GM19328 (cell line): ENCODE data around the gene FNDC3B.

Experiments used
- ATAC-seq: cut with Tn5 transposase; IDR thresholded peaks from one replicate; pipeline ENCODE4 v1.9.1; 2021; ENCODE audit warnings: mild to moderate bottlenecking, moderate library complexity; ENCODE audit not compliant: unreplicated experiment

The FNDC3B gene

GRCh38 chr3:172163320-172163719, 123.9 kb downstream of the FNDC3B start:
- no peak for ATAC-seq

DNA sequence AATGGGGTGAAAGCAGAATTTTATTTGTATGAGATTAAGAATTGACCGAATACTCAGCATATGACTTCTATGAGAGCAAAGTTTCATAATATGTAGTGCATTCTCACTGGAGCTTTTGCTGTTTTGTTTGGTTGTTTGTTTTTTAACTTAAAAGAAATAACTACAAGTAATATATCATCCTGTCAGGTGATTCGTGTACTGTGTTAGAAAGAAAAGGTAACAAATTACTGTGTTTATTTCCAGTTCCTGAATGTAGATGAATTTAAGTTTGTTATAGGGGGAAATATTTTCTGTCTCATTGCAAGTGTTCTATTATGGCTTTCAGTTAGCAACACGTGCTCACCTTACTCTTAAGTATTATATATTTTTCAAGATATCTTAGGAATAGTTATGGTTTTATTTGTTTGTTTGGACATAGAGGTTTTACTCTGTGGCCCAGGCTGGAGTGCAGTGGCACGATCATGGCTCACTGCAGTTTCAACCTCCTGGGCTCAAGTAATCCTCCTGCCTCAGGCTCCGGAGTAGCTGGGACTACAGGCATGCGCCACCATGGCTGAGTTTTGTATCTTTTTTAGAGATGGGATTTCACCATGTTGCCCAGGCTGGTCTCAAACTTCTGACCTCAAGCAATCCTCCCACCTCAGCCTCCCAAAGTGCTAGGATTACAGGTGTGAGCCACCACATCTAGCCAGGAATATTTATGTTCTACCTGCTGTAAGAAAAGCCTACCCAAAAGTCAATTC, 125.4 kb downstream of the FNDC3B start:
- ATAC-seq = no peak

- ATAC-seq = no peak
These were observed 126.9 kb downstream of the FNDC3B start for GRCh38 chr3:172166261-172166660.

- no peak for ATAC-seq
These were observed 127.5 kb downstream of the FNDC3B start for GRCh38 chr3:172166890-172167289.

DNA sequence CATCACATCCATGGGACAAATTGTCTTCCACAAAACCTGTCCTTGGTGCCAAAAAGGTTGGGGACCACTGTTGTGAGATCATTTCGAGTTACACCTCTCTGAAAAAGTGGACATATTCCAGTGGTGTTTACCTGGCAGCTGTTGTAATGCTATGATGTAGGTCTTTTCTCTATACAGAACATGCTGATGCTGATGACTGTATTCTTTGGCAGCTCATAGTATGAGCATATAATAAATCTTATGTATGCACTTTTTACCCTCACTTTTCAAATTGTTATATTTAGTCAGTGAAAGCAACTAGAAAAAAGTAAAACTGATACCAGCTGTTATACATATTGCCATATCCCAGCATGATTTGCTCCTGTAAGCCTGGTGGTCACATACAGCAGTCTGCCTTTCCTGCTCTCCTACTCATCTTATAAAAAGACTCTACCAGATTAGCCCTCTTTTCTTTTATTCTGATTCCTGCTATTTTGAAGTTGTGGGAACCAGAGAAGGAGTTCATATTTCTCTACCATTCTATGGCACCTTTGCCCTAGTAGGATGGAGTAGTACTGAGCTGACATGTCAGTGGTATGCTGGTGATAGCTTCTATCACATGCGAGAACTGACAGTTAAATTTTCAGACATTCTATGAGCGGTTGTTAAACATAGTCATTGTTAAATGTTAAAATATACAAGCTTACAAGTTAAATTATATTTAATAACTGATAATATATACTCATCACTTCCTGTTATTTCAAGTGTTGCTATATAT, 128.7 kb downstream of the FNDC3B start:
- no peak for ATAC-seq

GRCh38 chr3:172170073-172170709, 130.8 kb downstream of the FNDC3B start:
- ATAC-seq = no peak

GRCh38 chr3:172170841-172171240, 131.5 kb downstream of the FNDC3B start:
- no peak for ATAC-seq

DNA sequence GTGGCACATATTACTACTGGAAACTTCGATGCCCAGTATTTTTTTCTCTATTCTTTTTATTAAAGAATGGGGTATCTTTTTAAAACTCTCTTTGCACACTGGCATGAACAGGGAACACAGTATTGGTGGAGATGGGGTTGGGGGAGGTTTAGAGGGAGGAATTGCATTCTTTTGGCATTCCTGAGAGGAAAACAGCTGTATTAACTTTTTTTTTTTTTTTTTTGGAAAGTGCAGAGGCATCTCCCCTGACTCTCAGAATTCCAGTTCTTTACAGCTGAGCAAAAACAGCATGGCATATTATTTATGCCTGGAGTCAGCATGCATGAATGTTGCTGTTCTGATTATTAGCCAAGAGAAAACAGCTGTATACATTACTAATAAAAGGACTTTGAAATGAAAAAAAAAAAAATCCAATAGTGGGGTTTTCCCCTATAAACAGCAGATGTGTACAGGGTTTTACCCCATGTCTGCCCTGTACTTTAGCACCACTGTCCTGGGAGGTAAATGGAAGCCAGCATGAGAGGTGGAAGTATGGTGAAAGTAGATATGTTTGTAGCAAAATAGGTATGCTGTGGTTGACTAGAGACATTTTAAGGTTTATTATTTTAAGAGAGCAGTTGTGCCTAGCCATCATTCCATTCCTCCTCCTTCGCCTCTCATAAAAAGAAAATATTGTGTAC, 132.2 kb downstream of the FNDC3B start:
- ATAC-seq = no peak

DNA sequence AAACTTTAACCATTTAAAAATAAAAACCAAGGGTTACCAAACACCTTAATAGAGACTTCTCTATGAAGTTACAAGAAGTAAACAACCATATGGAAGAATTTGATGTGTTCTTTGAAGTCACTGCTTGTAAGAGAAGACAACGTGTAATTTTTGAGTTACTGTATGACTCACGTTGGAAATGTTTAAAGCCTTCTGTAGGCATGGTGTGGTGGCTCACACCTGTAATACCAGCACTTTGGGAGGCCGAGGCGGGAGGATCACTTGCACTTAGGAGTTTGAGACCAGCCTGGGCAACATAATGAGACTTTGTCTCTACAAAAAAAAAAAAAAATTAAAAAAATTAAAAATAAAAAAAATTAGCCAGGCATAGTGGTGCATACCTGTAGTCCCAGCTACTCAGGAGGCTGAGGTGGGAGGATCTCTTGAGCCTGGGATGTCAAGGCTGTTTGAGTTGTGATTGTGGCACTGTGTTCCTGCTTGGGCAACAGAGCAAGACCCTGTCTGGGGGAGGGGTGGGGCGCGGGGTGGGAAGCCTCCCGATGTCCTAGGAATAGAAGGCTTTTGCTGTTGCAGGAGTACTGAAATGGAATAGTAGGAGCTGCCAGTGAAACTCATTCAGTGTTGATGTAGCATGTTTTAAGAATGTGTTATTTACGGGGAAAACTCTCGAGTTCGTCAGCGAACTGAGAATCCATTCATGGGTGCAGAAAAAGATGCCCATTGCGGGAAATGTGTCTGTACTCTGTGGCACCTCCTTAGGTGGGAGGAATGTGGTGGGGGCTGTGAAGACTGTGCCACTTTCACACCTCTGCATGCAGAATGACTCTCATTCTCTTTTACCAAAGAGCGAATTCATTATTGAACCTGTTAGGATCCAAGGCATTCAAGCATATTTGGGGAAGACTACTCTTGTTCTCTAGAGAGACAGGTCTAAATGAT, 134.2 kb downstream of the FNDC3B start:
- ATAC-seq = no peak

GRCh38 chr3:172174513-172175253, 135.3 kb downstream of the FNDC3B start:
- ATAC-seq = no peak

GRCh38 chr3:172175254-172175599, 135.8 kb downstream of the FNDC3B start:
- ATAC-seq = no peak

DNA sequence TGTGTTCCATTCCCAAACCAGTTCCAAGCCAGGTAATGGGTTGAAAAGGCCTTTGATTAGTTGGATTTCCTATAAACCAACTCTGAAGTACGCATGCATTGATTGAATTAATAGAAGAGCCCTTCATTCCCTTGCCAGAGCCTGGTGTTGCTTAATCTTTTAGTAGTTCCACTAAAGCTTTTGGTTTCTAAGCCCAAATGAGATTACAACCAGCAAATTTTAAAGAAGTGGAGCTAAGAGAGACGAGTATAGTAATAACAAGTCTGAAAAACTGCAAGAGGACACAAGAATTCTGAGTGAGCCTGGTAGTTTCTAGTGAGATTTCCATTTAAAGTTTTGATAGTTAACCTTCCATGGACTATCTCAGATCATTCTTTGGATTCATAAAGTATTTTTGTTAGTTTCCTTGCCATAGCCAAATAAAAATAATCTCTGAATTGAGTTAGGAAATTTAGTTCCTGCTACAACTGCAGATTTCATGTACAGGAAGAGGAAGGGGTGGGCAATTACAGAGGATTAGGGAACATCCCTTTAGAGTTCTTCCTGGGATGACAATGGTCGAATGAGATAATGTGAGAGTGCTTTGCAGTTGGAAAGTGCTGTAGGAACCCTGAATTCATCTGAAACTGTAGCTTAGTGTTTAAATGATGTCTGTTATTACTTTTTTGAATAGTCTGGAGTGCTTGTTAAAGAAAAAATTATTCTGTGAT, 136.8 kb downstream of the FNDC3B start:
- no peak for ATAC-seq

DNA sequence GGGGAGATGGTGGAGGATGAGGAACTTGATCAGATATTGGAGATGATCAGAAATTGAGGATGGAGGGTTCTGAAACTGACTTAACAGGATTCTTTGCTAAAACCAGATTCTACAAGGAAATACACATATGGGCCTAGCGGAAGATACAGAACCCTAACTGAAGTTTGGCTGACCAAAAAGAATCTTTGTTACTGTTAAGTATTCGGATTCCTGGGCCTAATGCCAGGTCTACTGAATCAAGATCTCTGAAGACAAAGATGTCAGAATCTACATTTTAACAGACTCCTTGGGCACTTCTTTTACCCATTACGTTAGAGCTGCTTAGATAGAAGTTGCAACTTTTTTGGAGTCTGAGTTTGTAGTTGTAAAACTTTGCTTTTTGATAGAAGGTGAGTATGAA, 137.7 kb downstream of the FNDC3B start:
- ATAC-seq = no peak

- no peak for ATAC-seq
These were observed 138.5 kb downstream of the FNDC3B start for GRCh38 chr3:172177803-172178316.

GRCh38 chr3:172179680-172180399, 140.5 kb downstream of the FNDC3B start:
- no peak for ATAC-seq

- ATAC-seq = no peak
These were observed 141.1 kb downstream of the FNDC3B start for GRCh38 chr3:172180473-172180872.

DNA sequence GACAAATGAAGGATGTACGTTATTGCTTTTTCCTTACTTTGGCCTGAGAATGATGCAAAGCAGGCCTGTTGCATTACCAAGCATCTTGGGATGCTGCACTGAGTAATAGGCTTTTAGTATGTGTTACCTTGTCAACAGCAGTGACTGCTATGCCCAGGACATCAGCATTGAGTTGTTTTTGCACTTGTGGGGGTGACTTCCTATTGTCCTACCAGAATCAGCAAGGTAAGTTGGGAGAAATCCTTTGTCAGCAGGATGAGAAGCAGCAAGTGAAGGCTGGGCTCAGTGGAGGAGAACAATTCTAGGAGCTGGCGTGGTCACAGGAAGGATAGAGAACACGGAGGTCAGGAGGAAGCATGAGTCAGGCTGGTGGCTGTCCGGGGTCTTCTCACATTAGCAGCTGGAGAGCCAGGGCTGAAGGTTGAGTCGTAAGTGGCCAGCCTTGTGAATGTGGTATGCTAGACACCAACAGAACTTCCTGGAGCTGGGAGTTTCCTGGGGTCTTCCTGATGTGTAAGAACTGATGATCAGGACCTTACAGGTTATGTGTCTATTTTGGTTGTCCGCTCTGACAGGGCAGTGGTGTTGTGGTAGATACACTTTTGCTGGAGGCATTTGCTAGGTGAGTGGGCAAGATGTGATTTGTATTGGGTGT, 142.7 kb downstream of the FNDC3B start:
- ATAC-seq = no peak

DNA sequence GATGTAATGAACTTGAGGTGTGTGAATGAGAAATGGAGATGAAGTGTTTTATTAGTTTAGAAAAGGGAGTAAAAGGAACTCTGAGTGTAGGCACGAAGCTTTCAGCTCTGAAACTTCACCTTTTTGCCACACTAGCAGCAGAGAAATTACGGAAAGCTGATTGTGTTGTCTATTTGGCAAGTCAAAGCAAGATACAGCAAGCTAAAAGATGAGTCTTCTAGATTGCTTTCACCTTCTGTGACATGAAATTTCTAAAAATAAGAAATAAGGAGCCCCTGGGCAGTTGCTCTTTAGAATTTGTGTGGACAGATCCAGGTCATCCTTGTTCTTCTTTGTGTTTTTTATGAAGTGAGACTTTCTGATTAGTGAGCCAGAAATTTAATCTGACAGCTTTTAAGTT, 143.4 kb downstream of the FNDC3B start:
- no peak for ATAC-seq
